HG03135 (cell line): ENCODE results near the gene NEK4.
"Not testable (repeated sequence)": the region's sequence is repeated elsewhere in the genome, so short reads cannot be mapped to it uniquely, and the experiment has no call there.

Source experiments
- ATAC-seq: cut with Tn5 transposase; IDR thresholded peaks from one replicate; pipeline ENCODE4 v1.9.1; 2021; ENCODE audit warnings: mild to moderate bottlenecking, moderate library complexity; ENCODE audit not compliant: unreplicated experiment

The NEK4 gene

DNA sequence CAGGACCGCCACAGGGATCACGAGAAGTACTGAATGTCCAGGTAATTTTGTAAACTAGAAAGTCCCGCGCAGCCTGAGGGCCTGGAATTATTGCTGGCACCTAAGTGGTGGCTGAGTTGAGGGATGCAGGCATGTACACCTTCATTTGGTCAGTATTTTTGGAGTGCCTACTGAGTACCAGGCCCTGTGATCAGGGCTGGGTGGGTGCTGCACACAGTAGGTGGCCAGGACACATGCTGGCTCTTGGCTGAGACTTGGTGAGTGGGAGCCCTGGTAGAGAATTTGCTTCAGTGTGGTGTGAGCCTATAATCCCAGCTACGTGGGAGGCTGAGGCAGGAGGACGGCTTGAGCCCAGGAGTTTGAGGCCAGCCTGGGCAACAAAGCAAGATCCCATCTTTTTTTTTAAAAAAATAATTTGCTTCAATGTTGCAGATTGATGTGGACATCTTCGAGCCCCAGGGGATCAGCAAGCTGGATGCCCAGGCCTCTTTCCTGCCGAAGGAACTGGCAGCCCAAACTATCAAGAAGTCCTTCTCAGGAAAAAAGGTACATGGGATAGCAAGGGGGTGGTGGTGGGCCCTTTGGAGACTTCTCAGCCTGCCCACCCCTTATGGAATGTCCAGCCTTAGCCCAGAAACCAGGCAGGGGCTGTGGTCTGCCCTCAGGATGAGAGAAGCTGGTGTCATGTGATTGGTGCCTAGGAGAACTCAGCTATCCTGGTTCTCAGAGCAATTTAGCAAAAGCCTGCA is 9.3 kb upstream of the NEK4 start:
- ATAC-seq: no peak

DNA sequence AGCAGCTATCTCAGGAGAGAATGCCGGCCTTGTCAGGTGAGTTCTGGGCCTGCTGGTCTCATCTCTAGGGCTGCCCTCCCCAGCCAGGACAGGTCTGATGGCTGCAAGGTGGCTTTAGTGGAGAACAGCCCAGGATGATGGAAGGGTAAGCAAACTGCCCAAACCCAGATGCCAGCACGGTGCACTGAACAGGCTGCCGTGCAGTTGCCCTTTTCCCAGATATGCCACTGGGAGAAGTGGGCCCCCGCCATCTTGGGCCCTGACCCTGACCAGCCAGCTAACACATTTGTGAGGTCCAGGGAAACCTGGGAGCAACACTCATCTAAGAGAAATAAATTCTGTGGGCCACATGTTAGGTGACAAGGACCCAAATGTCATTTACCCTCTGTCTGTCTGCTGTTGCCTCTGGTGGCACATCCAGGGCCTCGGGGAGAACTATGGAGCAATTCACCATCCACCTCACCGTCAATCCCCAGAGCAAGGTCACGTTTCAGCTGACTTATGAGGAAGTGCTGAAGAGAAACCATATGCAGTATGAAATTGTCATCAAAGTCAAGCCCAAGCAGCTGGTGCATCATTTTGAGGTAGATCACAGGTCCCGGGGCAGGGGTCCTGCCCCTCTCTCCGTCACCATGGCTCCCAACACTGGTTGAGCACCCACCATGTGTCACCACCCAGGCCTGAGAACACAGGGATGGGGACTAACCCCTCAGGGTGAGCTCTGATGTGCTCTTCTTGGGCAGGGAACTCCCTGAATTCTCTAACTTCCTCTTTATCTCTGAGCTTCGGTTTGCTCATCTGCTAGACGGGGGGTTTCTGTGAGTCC is 8.5 kb upstream of the NEK4 start:
- peak; percentile 59 for ATAC-seq

- no peak for ATAC-seq
These were observed 7.4 kb upstream of the NEK4 start for GRCh38 chr3:52777959-52778805.

- no peak for ATAC-seq
These were observed 6.6 kb upstream of the NEK4 start, which contains the start of gene ITIH1 for GRCh38 chr3:52777127-52777958. TSS of gene ITIH1 (plus strand) at chr3:52777599. CDS start at chr3:52777616, 17 bp downstream.

DNA sequence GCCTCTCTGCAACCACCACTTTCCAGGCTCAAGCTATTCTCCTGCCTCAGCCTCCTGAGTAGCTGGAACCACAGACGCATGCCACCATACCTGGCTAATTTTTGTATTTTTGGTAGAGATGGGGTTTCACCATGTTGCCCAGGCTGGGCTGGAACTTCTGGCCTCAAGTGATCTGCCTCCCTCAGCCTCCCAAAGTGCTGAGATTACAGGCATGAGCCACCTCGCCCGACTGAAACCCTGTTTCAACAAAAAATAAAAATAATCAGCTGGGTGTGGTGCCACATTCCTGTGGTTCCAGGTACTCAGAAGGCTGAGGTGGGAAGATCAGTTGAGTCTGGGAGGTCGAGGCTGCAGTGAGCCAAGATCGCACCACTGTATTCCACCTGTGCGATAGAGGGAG is 5.7 kb upstream of the NEK4 start:
- ATAC-seq: not testable (repeated sequence)

- no peak for ATAC-seq
These were observed 5.1 kb upstream of the NEK4 start for GRCh38 chr3:52775877-52776276.

- no peak for ATAC-seq
These were observed 4.4 kb upstream of the NEK4 start for GRCh38 chr3:52774901-52775864.

GRCh38 chr3:52774066-52774713 is 3.5 kb upstream of the NEK4 start:
- no peak for ATAC-seq

DNA sequence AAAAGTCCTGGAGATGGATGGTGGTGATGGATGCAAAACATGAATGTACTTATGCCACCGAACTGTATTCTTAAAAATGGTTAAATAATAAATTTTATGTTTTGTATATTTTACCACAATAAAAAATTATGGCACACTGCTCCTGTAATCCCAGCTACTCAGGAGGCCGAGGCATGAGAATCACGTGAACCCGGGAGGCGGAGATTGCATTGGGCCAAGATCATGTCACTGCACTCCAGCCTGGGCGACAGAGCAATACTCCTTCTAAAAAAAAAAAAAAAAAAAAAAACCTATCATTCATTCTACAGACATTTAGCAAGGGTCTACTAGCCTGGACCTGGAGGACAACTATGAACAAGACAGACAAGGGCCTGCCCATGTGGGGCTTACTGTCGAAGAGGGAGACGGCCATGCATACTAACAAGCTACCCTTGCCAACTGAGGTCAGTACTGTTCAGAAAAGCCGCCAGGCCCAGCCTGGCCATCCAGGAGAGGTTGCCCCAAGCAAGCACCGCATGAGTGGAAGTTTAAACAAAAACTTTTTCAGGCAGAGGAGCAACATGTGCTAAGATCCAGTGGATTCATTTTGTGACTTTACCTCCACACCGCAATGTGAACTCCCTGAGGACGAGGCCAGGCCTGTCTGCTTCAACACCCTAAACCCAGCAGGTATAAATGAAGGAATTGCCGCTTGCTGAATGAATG is 2.8 kb upstream of the NEK4 start:
- no peak for ATAC-seq

GRCh38 chr3:52771702-52772101 is 962 bp upstream of the NEK4 start:
- ATAC-seq: no peak

- no peak for ATAC-seq
These were observed 568 bp upstream of the NEK4 start for GRCh38 chr3:52771334-52771681.

DNA sequence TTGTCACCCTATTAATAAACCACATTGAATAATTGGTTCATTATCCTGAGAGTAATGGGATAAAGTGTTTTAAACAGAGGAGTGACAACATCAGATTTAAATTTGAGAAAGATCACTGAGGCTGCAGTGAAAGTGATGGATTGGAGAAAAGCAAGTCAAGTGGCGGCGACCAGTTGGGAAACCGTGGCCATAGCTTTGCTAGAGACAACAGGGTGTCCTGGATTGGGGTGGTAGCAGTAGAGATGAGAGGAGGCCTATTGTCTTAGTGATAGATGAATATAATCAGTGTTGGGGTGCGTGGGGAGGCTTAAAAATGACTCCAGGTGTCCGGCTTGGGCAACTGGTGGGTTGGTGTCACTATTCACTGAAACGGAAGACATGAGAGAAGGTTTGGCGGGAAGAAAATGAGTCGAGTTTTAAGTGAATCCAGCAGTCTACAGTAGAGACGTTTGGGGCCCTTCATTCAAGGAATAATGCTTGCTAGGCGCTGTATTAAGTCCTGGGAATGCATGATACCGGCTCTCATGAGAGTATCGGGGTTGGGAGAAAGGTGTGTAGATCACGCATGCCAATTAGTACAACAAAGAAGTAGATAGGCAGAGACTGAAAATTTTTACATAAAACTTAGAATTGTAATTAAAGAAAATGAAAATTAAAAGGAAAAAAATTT is 819 bp downstream of the NEK4 start:
- ATAC-seq: no peak

GRCh38 chr3:52763466-52763865 is 7.3 kb downstream of the NEK4 start:
- ATAC-seq: no peak

DNA sequence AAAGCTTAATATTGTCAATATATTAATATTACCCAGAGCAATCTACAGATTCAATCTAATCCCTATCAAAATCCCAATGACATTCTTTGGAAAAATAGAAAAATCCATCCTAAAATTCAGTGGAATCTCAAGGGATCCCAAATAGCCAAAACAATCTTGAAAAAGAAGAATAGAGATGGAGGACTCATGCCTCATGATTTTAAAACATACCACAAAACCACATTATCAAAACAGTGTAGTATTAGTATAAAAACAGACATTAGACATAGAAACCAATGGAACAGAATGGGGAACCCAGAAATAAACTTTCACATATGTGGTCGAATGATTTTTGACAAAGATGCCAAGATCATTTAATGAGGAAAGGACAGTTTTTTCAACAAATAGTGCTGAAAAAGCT is 14.6 kb downstream of the NEK4 start:
- ATAC-seq: no peak

DNA sequence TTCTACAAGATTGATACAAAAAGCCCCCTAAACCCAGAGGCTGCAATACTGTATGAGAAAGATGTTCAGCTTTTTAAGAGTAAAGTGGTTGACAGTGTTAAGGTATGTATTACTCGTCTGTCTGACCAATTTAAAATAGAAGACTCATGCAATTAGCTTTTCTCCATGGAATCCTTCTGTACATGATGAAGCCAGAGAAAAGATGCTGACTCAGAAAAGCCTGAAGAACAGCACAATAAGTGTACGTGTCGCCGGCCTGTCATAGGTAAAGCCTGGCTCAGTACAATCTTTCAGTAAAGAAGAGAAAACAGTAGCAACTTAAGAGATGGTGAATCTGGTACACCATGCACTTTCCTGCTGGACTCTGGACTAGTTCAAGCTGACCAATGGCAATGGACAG is 16.4 kb downstream of the NEK4 start:
- no peak for ATAC-seq

GRCh38 chr3:52752045-52752660 is 18.6 kb downstream of the NEK4 start:
- no peak for ATAC-seq

DNA sequence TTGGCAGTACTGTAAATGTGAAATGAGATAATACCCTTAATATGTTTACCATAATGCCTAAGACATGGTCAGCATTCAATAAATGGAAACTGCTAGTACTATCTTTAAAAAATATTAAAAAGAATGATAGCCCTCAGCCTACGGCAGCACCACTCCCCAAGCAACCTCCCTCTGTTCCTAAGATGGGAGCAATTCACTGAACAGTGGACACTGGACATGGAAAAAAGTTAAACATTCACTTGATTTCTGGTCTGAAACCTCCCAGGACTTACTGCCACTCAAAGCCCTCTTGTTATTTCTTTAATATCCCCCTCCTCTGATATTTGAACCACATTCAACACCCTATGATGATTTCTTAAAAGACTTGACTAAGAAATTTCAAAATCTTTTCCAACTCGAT is 27.0 kb downstream of the NEK4 start:
- no peak for ATAC-seq
